HepG2 (cell line): ENCODE data around the gene CNBD2. TPM values are rescaled to one million over a fixed set of nuclear protein-coding genes. Genes with fewer than 3 reads are reported as not detected.

ENCODE experiments used
- ARNT ChIP-seq: fragments of 450-650 bp; IDR thresholded peaks from 2 replicates; pipeline ENCODE4 v1.6.1; 2017
- ARNTL ChIP-seq: sonication (generic); formaldehyde crosslinking; IDR thresholded peaks from 2 replicates; pipeline ENCODE4 v1.4.0; 2020; ENCODE audit warnings: mild to moderate bottlenecking, missing genetic modification reagents
- EEA1 ChIP-seq: sonication (generic); formaldehyde crosslinking; IDR thresholded peaks from 2 replicates; pipeline ENCODE4 v1.5.1; 2020; ENCODE audit warnings: mild to moderate bottlenecking, missing genetic modification reagents, borderline replicate concordance
- KAT2B ChIP-seq: fragments of 150-350 bp; IDR thresholded peaks from 2 replicates; pipeline ENCODE4 v1.6.1; 2014; ENCODE audit warnings: low read depth, low read length, borderline replicate concordance
- POLR2AphosphoS2 ChIP-seq: IDR thresholded peaks from 2 replicates; pipeline ENCODE4 v1.6.1; 2011; ENCODE audit warnings: low read depth, low read length, improper control_type of control experiment
- SMARCE1 ChIP-seq: fragments of 450-650 bp; IDR thresholded peaks from 2 replicates; pipeline ENCODE4 v1.6.1; 2017; ENCODE audit warnings: borderline replicate concordance
- SP2 ChIP-seq: sonication (generic); formaldehyde crosslinking; IDR thresholded peaks from 2 replicates; pipeline ENCODE4 v1.5.1; 2020; ENCODE audit warnings: mild to moderate bottlenecking, missing genetic modification reagents
- ZBTB37 ChIP-seq: sonication (generic); formaldehyde crosslinking; IDR thresholded peaks from 2 replicates; pipeline ENCODE4 v1.4.0; 2020; ENCODE audit warnings: mild to moderate bottlenecking, missing genetic modification reagents
- ZBTB7B ChIP-seq: sonication (generic); formaldehyde crosslinking; IDR thresholded peaks from 2 replicates; pipeline ENCODE4 v1.4.0; 2020; ENCODE audit warnings: missing genetic modification reagents
- ZFX ChIP-seq: sonication (generic); formaldehyde crosslinking; IDR thresholded peaks from 2 replicates; pipeline ENCODE4 v1.4.0; 2020; ENCODE audit warnings: mild to moderate bottlenecking, low read depth, missing genetic modification reagents, moderate library complexity
- ZNF30 ChIP-seq: sonication (generic); formaldehyde crosslinking; IDR thresholded peaks from 2 replicates; pipeline ENCODE4 v1.5.0; 2020; ENCODE audit warnings: mild to moderate bottlenecking, missing genetic modification reagents
- ZNF468 ChIP-seq: sonication (generic); formaldehyde crosslinking; IDR thresholded peaks from 2 replicates; pipeline ENCODE4 v1.8.0; 2022; ENCODE audit warnings: mild to moderate bottlenecking, moderate library complexity, missing genetic modification reagents
- ZNF704 ChIP-seq: sonication (generic); formaldehyde crosslinking; IDR thresholded peaks from 2 replicates; pipeline ENCODE4 v1.8.1; 2023; ENCODE audit warnings: mild to moderate bottlenecking, inconsistent platforms, moderate library complexity, missing genetic modification reagents, borderline replicate concordance
- ZSCAN9 ChIP-seq: IDR thresholded peaks from 2 replicates; pipeline ENCODE4 v1.6.1; 2016; ENCODE audit warnings: borderline replicate concordance
- polyA plus RNA-seq, 8 experiments: library from polyadenylated mRNA; depleted of rRNA in 3 of 8; stranded (reverse) in 7 of 8; unstranded in 1 of 8; fragments of >200 nt; fragmentation: Illumina TruSeq in 4 of 8; extraction: Trizol in 4 of 8; gene quantifications; 2 replicates each; pipeline versions ENCODE4 v1.2.1 to v1.2.3, GENCODE V29; 2011 to 2016; ENCODE audit warnings: low read depth in 4 of 8, missing spikeins in 1 of 8, mixed read lengths in 1 of 8; ENCODE audit not compliant: insufficient read depth in 1 of 8
- total RNA-seq, 5 experiments: library from RNA; depleted of rRNA; stranded (reverse); fragments of >200 nt; fragmentation: Illumina TruSeq; extraction: Trizol; gene quantifications; 2 replicates each; pipeline ENCODE4 v1.2.3, GENCODE V29; 2016; ENCODE audit warnings: low read depth in 1 of 5
- TF ChIP-seq, protein P1 (sequence below): sonication (generic); formaldehyde crosslinking; IDR thresholded peaks from 2 replicates; pipeline ENCODE4 v1.8.0; 2022; ENCODE audit warnings: mild to moderate bottlenecking, missing genetic modification reagents, borderline replicate concordance
- TF ChIP-seq, protein P2 (sequence below): IDR thresholded peaks from 2 replicates; pipeline ENCODE4 v1.6.1; 2016; ENCODE audit warnings: mild to moderate bottlenecking, missing biosample characterization, missing genetic modification reagents
- TF ChIP-seq, protein P3 (sequence below): sonication (generic); formaldehyde crosslinking; IDR thresholded peaks from 2 replicates; pipeline ENCODE4 v1.9.0; 2021; ENCODE audit warnings: mild to moderate bottlenecking, missing genetic modification reagents

Gene CNBD2
- total and polyA plus RNA-seq, 2 of the 13 experiments (the other 11 are each of a cell fraction or from before 2014, with no cell fraction given), result 12.4 to 22.8 TPM

DNA sequence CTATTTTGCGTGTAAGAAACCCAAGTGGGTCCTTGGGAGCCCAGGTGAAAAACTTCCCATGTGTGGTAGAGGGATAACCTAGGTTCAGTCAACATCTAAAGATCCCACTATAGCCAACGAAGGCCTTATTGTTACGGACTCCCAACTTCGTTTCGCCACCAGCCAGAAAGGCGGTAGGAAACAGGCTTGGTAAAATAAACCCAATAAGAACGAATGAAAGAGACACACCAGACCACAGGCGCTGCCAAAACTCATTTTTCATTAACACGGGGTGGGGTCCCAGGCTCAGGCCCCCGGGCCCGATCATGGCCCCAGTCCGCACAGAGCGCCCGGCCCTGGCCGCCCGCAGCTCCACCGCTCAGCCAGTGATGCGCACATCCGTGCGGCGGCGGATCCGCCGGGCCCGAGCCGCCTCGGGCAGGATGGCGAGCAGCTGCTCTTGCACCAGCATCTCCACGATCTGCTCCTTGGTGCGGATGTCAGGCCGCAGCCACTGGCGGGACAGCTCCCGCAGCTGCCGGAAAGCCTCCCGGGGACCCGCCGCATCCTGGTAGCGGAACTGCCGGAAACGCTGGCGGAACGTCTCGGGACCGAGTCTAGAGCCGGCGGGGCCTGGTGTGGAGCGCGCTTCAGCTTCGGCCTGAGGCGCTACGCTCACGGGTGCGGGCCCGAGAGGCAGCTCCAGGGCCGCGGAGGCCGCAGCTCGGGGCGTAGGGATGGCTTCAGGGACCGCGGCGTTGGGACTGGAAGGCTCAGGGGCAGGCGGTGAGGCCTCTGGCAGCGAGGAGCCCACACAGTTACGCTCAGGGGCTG is 14.8 kb upstream of the CNBD2 start (continued):
- TF ChIP-seq, protein P1, sequence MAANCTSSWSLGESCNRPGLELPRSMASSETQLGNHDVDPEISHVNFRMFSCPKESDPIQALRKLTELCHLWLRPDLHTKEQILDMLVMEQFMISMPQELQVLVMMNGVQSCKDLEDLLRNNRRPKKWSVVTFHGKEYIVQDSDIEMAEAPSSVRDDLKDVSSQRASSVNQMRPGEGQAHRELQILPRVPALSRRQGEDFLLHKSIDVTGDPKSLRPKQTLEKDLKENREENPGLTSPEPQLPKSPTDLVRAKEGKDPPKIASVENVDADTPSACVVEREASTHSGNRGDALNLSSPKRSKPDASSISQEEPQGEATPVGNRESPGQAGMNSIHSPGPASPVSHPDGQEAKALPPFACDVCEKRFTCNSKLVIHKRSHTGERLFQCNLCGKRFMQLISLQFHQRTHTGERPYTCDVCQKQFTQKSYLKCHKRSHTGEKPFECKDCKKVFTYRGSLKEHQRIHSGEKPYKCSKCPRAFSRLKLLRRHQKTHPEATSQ (CRISPR knock-in tag), result no peak
- 0 out of 2 replicates have a peak, but pooled peaks have one; percentile 4 for TF ChIP-seq ZSCAN9
- peak; percentile 77; the same call in 1 of the 2 replicates for TF ChIP-seq ZNF704 (CRISPR knock-in tag)
- no peak for TF ChIP-seq SP2 (CRISPR knock-in tag)
- TF ChIP-seq, protein P2, sequence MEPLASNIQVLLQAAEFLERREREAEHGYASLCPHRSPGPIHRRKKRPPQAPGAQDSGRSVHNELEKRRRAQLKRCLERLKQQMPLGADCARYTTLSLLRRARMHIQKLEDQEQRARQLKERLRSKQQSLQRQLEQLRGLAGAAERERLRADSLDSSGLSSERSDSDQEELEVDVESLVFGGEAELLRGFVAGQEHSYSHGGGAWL (CRISPR knock-in tag), result peak; percentile 42
- TF ChIP-seq ZNF468 (CRISPR knock-in tag), result peak; percentile 47; the same call in 1 of the 2 replicates
- TF ChIP-seq, protein P3, sequence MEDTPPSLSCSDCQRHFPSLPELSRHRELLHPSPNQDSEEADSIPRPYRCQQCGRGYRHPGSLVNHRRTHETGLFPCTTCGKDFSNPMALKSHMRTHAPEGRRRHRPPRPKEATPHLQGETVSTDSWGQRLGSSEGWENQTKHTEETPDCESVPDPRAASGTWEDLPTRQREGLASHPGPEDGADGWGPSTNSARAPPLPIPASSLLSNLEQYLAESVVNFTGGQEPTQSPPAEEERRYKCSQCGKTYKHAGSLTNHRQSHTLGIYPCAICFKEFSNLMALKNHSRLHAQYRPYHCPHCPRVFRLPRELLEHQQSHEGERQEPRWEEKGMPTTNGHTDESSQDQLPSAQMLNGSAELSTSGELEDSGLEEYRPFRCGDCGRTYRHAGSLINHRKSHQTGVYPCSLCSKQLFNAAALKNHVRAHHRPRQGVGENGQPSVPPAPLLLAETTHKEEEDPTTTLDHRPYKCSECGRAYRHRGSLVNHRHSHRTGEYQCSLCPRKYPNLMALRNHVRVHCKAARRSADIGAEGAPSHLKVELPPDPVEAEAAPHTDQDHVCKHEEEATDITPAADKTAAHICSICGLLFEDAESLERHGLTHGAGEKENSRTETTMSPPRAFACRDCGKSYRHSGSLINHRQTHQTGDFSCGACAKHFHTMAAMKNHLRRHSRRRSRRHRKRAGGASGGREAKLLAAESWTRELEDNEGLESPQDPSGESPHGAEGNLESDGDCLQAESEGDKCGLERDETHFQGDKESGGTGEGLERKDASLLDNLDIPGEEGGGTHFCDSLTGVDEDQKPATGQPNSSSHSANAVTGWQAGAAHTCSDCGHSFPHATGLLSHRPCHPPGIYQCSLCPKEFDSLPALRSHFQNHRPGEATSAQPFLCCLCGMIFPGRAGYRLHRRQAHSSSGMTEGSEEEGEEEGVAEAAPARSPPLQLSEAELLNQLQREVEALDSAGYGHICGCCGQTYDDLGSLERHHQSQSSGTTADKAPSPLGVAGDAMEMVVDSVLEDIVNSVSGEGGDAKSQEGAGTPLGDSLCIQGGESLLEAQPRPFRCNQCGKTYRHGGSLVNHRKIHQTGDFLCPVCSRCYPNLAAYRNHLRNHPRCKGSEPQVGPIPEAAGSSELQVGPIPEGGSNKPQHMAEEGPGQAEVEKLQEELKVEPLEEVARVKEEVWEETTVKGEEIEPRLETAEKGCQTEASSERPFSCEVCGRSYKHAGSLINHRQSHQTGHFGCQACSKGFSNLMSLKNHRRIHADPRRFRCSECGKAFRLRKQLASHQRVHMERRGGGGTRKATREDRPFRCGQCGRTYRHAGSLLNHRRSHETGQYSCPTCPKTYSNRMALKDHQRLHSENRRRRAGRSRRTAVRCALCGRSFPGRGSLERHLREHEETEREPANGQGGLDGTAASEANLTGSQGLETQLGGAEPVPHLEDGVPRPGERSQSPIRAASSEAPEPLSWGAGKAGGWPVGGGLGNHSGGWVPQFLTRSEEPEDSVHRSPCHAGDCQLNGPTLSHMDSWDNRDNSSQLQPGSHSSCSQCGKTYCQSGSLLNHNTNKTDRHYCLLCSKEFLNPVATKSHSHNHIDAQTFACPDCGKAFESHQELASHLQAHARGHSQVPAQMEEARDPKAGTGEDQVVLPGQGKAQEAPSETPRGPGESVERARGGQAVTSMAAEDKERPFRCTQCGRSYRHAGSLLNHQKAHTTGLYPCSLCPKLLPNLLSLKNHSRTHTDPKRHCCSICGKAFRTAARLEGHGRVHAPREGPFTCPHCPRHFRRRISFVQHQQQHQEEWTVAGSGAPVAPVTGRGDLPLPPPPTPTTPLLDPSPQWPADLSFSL (CRISPR knock-in tag), result peak; percentile 54; the same call in 1 of the 2 replicates
- TF ChIP-seq EEA1 (CRISPR knock-in tag), result no peak; the same call in 1 of the 2 replicates
- peak; percentile 58; the same call in 1 of the 2 replicates for TF ChIP-seq ARNTL (CRISPR knock-in tag)
- peak; percentile 13; the same call in 1 of the 2 replicates for TF ChIP-seq ZBTB7B (CRISPR knock-in tag)
- TF ChIP-seq KAT2B, result no peak
- TF ChIP-seq POLR2AphosphoS2, result no peak
- peak; percentile 98; the same call in 1 of the 2 replicates for TF ChIP-seq ZNF30 (CRISPR knock-in tag)
- TF ChIP-seq ZBTB37, result no peak
- no peak for TF ChIP-seq SMARCE1
- no peak for TF ChIP-seq ARNT
- TF ChIP-seq ZFX (CRISPR knock-in tag), result peak; percentile 97
